ENCODE results near the gene ABHD15.
"Not testable (repeated sequence)": the region's sequence is repeated elsewhere in the genome, so short reads cannot be mapped to it uniquely, and the experiment has no call there.

ABHD15 gene

DNA sequence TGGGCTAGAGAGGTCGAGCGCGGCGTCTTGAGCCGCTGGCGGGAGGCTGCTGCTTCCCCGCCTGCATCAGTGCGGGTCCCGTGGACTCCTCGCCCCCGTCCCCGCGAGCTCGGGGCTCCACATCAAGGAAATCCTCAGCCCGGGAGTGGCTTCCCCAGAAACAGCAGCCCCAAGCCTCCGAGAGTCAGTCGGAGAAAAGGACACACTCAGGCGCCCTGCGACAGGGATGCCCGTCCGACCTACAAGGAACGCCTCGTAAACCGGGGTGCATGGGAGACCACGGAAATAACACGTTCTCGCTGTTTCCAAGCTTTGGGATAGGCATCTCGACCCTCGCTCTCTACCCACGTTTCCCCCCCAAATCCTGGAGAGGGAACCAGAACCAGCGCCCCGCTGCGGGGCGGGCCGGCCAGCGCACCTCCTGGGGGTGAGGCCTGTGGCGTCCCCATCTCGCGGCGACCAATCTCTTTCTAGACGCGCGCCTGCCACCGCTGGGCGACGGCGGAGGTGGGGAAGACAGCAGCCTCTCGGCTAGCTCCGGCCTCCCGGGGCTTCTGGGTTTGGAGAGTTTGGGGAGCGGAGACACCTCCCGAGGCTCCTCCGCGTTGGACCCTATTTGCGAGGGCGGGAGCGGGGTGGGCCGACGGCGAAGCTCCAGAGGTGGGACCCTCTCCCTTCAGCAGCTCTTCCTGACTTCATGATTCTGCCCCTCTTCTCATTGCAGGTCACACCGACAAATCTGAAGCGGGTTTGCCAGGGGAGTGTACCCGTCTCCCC lies 905 bp upstream of the ABHD15 start:
- DNase-seq = no peak

DNA sequence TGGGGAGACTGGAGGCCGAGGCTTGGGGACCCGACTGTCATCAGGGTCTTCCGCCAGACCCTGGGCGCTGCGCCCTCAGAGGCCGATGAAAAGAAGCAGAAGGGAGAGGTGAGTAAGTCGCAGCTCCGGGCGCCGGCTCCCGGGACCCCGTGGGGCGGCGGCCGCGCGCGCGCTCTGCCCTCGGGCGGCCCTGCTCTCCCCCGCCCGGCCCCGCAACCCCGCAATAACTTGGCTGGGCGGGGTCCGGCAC lies 392 bp upstream of the ABHD15 start:
- DNase-seq = no peak

DNA sequence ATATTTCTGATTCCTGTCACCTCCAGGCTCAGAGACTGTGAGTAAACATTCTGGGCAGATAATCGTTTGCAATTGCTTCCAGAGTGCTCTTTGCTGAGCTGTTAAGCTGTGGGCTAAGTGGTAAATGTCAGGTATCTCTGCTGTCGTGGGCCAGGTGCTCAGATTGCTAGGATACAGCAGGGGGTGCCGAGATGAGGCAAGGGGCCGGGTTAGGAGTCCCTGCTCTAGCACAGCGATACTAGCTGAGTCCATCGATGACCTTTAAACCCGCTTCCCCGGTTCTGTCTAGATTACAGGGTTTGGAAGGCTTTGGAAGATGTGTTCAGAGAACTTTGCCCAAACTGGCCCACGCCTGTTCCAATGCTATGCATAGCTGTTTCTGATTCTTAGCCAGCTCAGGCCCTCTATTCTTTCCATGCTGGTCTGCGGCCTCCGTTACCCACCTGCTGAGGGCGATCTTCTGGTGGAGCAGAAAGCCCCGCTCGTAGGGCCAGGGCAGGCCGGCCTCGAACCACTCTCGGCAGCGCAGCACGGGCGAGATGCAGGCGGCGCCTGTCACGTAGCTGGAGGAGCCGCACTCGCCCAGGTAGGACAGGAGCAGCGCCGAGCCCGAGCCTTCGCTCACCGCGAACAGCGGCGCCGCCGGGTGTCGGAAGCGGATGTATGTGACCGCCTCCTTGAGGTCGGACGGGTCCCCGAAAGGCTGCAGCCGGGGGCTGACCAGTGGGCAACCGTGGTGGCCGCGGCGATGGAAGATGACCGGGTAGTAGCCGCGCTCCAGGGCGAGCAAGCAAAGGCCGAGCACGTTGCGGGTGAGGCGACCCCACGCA lies 979 bp downstream of the ABHD15 start:
- DNase-seq = peak; percentile 30

DNA sequence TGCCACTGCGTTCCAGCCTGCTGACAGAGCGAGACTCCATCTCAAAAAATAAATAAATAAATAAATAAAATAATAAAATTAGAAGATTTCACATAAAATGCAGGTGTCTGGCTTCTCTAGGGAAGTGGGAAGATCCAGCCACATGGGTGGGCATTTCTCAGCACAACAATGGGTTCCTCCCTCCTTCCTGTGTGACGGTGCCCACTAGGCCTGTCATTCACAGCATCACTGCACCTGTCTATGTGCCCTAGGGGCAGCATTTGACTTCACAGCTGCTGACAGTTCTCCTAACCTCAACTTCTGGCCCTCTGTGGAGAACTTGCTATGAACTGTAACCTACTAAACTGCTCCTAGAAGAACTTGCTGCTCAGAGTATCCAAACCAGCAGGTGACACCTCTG lies 3.0 kb downstream of the ABHD15 start:
- DNase-seq = no peak

DNA sequence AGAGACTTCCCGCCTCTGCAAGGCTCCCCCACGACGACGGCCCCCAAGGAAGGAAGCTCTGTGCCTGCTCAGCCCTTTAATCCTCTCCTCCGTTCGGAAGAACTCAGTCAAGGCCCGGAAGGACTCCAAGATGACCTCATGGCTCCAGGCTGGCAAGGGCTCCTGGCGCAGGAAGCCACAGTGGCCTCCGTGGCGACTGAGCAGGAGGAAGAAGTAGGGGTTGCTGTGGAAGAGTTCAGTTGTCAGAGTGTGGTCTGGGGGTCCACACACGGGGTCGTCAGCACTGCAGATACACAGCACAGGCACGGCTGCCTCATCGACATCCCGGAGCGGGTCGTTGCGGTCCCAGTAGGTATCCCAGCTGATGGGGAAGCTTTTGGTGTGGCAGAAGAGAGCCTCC lies 4.2 kb downstream of the ABHD15 start:
- no peak for DNase-seq

DNA sequence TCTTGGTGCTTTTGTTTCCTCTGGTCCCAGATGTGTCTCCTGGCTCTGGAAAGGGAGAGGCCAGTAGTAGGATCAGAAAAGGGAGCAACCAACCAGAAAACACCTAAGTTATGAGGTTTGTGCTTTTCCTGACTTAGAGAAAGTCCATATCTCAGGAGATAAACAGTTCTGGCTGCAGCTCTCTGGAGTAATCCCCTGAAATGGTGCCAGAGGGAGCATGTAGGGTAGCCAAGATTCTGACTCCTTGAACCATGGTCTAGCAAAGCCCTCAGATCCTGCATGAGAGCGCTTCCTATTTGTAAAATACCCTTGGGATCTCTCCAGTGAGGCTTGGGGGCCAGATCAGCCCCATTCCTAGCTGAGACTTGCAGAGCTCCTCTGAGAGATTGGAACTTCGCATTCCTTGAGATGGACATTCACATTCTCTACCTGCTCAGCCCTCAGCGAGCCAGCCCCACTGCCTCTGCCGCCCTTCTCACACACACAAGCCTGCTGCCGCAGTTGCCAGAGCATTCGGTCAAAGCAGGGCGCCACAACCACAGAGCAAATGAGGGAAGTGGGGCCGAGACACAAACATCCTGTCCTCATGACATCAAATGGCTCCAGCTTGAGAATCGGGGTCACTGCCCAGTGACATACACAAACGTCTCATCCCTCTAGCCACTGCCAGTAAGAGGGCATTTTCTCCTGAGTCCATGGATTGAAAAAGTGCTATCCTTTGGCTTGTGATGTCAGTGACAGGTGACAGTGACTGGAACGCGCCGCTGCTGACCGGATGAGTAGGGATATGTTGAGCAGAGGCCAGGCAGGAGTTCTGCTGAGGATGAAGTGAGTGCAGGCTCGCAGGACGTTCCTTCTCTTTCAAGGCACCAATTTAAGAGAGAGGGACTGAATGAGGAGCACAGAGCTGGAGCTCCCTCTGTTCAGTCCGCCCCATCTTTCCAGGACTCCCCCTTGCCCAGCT lies 5.0 kb downstream of the ABHD15 start:
- DNase-seq = no peak

DNA sequence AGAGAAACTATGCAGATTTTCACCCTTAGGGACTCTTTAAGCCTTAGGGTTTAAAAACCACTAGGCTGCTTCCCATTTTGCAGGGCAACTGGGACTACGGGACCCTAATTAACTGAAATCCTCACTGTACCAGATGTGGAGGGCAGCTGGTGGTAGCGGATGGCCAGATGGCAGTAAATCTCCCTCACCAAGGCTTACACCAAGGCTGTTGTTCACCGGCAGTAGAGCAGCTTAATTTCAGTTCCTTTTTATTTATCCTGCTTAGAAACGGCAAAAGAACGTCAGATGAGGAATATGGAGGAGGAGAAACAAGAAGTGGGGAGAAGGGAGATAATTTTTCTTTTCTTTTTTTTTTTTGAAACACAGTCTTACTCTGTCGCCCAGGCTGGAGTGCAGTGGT lies 6.5 kb downstream of the ABHD15 start:
- DNase-seq = no peak

DNA sequence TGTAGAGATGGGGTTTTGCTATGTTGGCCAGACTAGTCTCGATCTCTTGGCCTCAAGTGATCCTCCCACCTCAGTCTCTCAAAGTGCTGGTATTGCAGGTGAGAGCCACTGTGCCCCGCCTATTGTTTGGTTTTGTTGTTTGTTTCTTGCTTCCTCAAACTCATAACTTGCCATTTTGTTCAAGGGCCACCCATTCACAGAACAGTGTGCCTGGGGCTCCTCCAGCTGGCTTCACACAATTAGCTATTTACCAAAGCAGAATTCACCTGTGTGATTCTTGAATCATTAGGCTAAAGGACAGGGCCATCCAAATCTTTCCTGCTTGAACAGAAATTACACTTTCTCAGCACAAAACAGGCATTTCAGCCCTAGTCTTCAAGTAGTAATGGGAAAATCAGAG lies 7.2 kb downstream of the ABHD15 start:
- DNase-seq = no peak

DNA sequence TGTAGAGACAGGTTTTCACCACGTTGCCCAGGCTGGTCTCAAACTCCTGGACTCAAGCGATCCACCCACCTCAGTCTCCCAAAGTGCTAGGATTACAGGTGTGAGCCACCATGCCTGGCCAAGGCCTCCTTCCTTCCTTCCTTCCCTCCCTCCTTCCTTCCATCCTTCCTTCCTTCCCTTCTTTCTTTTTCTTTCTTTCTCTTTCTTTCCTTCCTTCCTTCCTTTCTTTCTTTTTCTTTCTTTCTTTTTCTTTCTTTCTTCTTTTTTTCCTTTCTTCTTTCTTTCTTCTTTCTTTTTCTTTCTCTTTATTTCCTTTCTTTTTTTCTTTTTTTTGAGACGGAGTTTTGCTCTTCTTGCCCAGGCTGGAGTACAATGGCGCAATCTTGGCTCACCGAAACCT lies 8.7 kb downstream of the ABHD15 start:
- DNase-seq = not testable (repeated sequence)

DNA sequence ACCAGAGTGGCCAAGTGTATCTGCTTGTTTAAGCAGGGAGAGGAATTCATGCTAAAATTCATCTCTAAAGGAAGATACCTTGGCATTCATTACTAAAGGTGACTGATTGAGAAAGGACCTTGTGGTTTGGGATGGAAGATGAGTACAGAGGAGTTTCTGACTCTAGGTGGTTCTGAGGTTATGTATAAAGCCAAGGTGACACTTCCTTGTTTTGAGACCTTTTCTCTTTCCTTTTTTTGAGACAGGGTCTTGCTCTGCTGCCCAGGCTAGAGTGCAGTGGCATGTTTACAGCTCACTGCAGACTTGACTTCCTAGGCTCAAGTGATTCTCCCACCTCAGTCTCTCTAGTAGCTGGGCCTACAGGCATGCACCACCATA lies 9.1 kb downstream of the ABHD15 start:
- no peak for DNase-seq

DNA sequence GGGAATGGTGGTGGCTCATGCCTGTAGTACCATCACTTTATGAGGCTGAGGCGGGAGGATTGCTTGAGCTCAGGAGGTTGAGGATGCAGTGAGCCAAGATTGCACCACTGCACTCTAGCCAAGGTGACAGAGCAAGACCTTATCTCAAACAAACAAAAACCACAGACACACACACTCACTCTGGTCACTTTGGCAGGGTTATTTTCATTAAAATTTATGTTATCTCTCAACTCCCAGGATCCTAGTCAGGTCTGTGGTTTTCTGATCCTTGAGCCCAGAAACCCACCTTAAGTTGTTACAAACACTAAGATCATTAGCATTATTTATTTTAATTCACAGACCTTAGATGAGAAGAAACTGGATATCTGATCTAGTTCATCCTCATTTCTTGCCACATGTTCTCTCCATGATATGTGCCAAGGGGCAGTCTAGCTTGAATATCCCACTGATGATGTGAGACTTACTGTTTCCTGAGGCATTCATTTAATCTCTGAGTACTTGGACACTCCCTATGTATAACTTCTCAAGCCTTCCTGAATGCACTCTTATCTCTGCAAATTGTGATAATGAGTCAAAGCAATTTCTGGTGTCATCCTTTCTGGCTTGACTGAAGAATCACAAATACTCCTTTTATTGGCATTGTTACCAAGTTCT lies 9.6 kb downstream of the ABHD15 start:
- no peak for DNase-seq

DNA sequence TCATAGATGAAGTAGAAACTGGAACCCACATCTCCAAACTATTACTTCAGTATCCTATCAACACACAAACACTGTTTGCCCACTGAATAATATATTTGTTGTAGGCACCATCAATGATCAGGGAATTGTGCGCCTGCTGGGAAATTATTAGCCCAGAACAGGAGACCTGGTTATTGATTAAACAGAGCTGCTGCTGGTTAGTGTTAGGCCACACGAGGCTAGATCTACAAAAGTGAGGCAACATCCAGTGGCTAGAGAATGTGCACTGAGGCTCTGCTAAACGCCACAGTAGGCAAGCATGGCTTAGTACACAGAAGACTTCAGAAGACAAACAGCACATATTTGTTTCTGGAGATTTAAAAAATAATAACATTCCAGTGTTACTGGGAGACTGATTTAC lies 11.0 kb downstream of the ABHD15 start:
- no peak for DNase-seq

DNA sequence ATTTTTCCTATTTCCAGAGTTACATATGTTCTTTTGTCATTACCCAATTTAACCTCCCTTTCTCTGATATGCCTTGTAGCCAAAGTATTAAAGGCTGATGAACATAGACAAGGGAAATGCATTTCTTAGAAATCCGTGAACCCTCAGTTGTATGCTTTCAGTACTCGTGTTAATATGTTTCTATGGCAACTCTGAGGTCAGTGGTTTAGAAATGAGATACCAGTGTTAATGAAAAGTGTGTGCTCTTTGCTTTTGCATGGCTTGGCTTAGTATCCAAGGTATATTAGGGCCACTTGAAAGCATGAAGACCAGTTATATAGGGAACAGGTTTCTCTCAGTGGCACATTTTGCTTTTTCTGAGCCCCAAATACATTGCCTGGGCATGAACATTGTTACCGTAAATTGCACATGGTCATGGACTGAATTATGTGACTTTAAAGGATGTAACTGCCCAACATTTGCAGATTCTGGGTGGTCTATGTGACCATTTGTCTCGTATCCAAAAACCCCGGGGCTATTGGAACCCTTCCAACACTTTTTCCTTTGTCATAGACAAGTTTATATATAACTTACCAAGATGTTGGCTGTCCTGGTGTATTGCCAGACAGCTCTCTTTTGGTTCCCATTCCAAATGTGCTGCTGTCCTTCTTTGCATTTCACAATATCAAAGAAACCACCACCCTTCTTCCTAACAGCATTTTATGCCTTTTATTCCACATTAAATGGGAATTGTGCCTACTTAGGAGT lies 17.5 kb downstream of the ABHD15 start:
- DNase-seq = no peak

DNA sequence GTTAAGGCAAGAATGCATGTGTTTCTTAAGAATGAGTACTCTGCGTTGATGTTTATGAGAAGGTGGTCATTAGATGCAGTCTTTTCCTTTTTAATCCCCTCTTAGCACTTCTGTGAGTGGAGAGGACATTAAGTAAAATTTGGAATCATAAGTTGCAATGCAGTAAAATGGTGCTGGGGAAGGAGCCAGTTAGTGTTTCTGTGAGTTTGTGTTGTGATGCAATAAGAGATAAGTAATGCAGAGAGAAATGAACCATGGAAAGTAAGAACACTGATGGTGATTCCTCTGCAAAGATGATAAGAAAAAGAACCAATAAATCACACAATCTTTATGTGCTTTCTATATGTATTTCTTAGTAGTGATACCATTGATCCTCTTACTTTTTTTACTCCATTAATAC lies 20.0 kb downstream of the ABHD15 start:
- no peak for DNase-seq

DNA sequence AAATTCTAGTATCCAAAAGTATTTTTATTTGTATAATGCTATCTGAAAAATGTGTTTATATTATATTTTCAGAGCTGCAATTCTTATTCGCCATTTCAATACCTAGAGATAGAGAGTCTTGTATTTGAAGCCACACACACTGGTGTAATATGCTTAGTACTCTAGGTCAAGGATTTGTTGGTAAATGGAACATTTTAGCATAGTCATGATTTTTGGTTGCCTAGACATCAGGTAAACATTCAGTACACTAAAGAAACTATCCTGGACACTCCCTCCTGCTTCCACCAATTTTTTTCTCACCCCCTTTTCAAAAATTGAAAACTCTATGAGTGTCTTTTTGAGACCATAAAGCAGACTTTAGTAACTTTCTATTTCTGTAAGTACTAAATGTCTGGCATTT lies 20.8 kb downstream of the ABHD15 start:
- no peak for DNase-seq

DNA sequence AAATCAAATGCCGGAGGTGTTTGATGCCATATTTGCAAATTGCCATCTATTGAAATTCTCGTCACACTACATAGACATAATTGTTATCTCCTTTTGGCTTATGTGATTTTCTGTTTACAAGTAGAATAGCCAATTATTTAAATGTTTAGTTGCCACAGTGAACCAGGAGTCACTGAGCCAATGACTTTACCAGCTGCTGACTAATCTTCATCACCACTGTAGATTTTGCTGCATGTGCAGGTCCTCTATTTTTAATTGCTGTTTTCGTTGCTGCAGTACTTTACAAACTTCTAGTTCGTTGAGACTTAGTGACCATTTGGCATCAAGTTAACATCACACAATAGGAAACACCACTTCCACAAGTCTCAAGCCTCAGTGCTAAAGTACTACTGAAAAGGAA lies 22.8 kb downstream of the ABHD15 start:
- no peak for DNase-seq

DNA sequence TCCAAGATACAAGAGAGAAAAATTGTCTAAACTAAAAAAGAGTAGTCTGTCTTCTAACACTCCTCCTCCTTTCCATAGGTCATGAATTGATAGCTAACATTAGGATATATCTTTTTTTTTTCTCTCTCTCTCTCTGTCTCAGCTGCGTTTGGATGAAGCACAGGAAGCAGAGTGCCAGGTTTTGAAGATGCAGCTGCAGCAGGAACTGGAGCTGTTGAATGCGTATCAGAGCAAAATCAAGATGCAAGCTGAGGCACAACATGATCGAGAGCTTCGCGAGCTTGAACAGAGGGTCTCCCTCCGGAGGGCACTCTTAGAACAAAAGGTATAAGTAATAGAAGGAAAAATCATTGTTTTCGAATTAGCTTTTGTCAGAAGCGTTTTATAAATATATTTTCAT lies 32.9 kb downstream of the ABHD15 start:
- DNase-seq = no peak

DNA sequence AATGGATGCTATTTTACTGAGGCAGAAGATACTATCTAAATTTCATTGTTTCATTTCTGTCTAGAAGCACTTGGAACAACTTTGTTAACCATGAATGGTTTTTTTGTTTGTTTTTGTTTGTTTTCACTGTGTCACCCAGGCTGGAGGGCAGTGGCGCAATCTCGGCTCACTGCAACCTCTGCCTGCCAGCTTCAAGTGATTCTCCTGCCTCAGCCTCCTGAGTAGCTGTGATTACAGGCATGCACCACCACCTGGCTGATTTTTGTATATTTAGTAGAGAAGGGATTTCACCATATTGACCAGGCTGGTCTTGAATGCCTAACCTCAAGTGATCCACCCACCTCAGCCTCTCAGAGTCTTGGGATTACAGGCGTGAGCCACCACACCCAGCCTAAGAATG lies 40.5 kb downstream of the ABHD15 start:
- DNase-seq = no peak

DNA sequence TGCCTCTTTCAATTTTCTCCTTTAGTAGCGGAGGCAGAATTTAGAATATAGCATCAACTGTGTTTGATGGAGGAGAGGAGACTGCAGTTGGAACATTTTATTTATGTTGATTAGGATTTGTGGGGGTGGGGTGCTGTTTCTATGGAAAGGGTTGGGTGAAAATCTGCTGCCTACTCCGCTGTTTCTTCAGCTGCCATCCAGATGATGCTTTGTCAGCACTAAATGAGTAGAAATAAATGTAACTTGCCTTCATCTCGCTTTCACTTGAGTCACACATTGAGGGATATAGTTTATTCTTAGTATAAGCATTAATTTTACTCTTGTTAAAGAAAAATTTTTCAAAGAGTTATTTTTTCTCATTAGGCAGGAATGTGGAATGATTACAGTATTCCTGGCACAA lies 42.1 kb downstream of the ABHD15 start:
- no peak for DNase-seq

DNA sequence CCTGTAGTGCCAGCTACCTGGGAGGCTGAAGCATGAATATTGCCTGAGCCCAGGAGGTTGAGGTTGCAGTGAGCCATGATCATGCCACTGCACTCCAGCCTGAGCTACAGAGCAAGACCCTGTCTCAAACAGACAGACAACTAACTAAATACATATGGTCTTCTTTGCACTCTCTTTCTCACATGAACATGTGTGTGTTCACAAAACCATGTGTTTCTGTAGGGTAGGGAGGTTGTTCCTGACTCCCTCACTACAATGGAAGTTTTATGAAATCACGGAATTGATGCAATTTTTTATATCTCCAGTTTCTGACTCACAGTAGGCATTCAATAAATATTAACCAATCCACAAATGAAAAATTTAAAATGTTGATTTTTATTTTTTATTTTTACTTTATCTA lies 48.5 kb downstream of the ABHD15 start:
- no peak for DNase-seq

DNA sequence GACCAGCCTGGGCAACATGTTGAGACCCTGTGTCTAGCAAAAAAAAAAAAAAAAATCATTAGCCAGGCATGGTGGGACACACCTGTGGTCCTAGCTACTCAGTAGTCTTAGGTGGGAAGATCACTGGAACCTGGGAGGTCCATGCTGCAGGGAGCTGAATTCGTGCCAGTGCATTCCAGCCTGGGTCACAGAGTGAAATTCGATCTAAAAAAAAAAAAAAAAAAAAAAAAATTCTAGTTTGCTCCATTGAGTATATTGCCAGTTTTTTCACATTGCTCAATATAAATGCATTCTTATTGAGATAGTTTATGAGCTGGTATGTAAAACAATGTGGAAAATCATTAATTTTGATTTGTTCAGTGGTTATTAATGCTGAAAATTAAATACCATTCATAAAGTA lies 52.0 kb downstream of the ABHD15 start:
- DNase-seq = no peak

DNA sequence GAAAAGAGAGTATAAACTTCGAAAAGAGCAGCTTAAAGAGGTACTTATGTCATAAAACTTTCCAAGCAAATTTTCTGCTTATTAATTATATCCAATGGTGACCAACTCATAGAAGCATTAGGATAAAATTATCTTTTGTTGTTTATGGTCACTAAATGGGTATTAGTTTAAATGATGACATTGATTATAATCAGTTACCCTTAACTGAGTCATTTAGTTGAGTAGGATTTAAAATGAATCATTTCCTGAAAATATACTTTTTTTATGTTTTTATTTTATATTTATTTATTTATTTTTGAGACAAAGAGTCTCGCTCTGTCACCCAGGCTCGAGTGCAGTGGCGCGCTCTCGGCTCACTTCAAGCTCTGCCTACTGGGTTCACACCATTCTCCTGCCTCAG lies 55.9 kb downstream of the ABHD15 start:
- DNase-seq = no peak

Measured in NCI-H2107 (cell line).